WTC11 (cell line): ENCODE data around the gene MAPKAP1. TPM values are rescaled to one million over a fixed set of nuclear protein-coding genes. Genes with fewer than 3 reads are reported as not detected.

ENCODE experiments used
- ATAC-seq: fragments of 200-7000 bp; cut with Tn5 transposase; 2 replicates; pipeline ENCODE4 v1.10.0; 2021; ENCODE audit warnings: mild to moderate bottlenecking, moderate library complexity
- CTCF ChIA-PET: fragments of 300-600 bp; sonication (Branson Sonifier 250); formaldehyde crosslinking; loops from one replicate; lab custom pipeline; 2021; ENCODE audit warnings: antibody characterized with exemption; lab: Charles Lee
- POLR2A ChIA-PET: fragments of 350-600 bp; sonication (Branson Sonifier 250); formaldehyde crosslinking; loops from one replicate; lab custom pipeline; 2021; ENCODE audit warnings: antibody characterized with exemption; lab: Charles Lee
- DNase-seq: peaks from one replicate; pipeline ENCODE4 v3.0.0; 2021; ENCODE audit warnings: low spot score
- H3K27ac Mint-ChIP-seq: 2 replicates; pipeline ENCODE4 v1.8.0; 2021; ENCODE audit warnings: mixed read lengths
- H3K27me3 Mint-ChIP-seq: 2 replicates; pipeline ENCODE4 v1.8.0; 2021; ENCODE audit warnings: low read depth, mild to moderate bottlenecking, moderate library complexity, mixed read lengths
- H3K36me3 Mint-ChIP-seq: 2 replicates; pipeline ENCODE4 v1.8.0; 2021; ENCODE audit warnings: mixed read lengths
- H3K4me1 Mint-ChIP-seq: 2 replicates; pipeline ENCODE4 v1.8.0; 2022; ENCODE audit warnings: mixed read lengths
- H3K4me3 Mint-ChIP-seq: 2 replicates; pipeline ENCODE4 v1.8.0; 2021; ENCODE audit warnings: mild to moderate bottlenecking, moderate library complexity, mixed read lengths
- H3K9me3 Mint-ChIP-seq: 2 replicates; pipeline ENCODE4 v1.8.0; 2021; ENCODE audit warnings: mixed read lengths
- ATF1 ChIP-seq: sonication (generic); formaldehyde crosslinking; IDR thresholded peaks from 2 replicates; pipeline ENCODE4 v1.8.1; 2023; ENCODE audit warnings: mild to moderate bottlenecking, moderate library complexity, missing genetic modification reagents
- ETV6 ChIP-seq: sonication (generic); formaldehyde crosslinking; IDR thresholded peaks from 2 replicates; pipeline ENCODE4 v1.8.1; 2022; ENCODE audit warnings: mild to moderate bottlenecking, missing genetic modification reagents
- FOXJ3 ChIP-seq: sonication (generic); formaldehyde crosslinking; IDR thresholded peaks from 2 replicates; pipeline ENCODE4 v1.9.0; 2021; ENCODE audit warnings: missing genetic modification reagents, mild to moderate bottlenecking, borderline replicate concordance
- MYBL2 ChIP-seq: sonication (generic); formaldehyde crosslinking; IDR thresholded peaks from 2 replicates; pipeline ENCODE4 v1.8.1; 2023; ENCODE audit warnings: mild to moderate bottlenecking, moderate library complexity, missing genetic modification reagents
- NR3C1 ChIP-seq: sonication (generic); formaldehyde crosslinking; conservative IDR thresholded peaks from 2 replicates; pipeline ENCODE4 v1.8.1; 2023; ENCODE audit warnings: low read depth, mild to moderate bottlenecking, missing genetic modification reagents
- SP1 ChIP-seq: sonication (generic); formaldehyde crosslinking; conservative IDR thresholded peaks from 2 replicates; pipeline ENCODE4 v1.8.1; 2022; ENCODE audit warnings: missing genetic modification reagents
- TCF7 ChIP-seq: sonication (generic); formaldehyde crosslinking; IDR thresholded peaks from 2 replicates; pipeline ENCODE4 v1.8.0; 2022; ENCODE audit warnings: mild to moderate bottlenecking, low read depth, missing genetic modification reagents, moderate library complexity
- TEAD1 ChIP-seq: sonication (generic); formaldehyde crosslinking; IDR thresholded peaks from 2 replicates; pipeline ENCODE4 v1.8.0; 2022; ENCODE audit warnings: mild to moderate bottlenecking, missing genetic modification reagents
- ZNF121 ChIP-seq: sonication (generic); formaldehyde crosslinking; IDR thresholded peaks from 2 replicates; pipeline ENCODE4 v1.8.0; 2023; ENCODE audit warnings: missing genetic modification reagents
- ZNF138 ChIP-seq: sonication (generic); formaldehyde crosslinking; conservative IDR thresholded peaks from 2 replicates; pipeline ENCODE4 v1.8.1; 2022; ENCODE audit warnings: mild to moderate bottlenecking, moderate library complexity, missing genetic modification reagents
- ZNF219 ChIP-seq: sonication (generic); formaldehyde crosslinking; IDR thresholded peaks from 2 replicates; pipeline ENCODE4 v1.8.0; 2023; ENCODE audit warnings: missing genetic modification reagents, mild to moderate bottlenecking, borderline replicate concordance
- ZNF317 ChIP-seq: sonication (generic); formaldehyde crosslinking; IDR thresholded peaks from 2 replicates; pipeline ENCODE4 v1.8.1; 2023; ENCODE audit warnings: low read depth, mild to moderate bottlenecking, moderate library complexity, missing genetic modification reagents, borderline replicate concordance
- total RNA-seq: library from RNA; stranded (reverse); gene quantifications from 3 replicates; pipeline ENCODE4 v1.2.3, GENCODE V29; 2021
- TF ChIP-seq, protein P1 (sequence below): sonication (generic); formaldehyde crosslinking; IDR thresholded peaks from 2 replicates; pipeline ENCODE4 v1.8.0; 2022; ENCODE audit warnings: mild to moderate bottlenecking, missing genetic modification reagents
- TF ChIP-seq, protein P2 (sequence below): sonication (generic); formaldehyde crosslinking; IDR thresholded peaks from 2 replicates; pipeline ENCODE4 v1.8.0; 2023; ENCODE audit warnings: missing genetic modification reagents
- TF ChIP-seq, protein P3 (sequence below): fragments of 250-450 bp; sonication (Bioruptor Pico); IDR thresholded peaks from 2 replicates; pipeline ENCODE4 v1.9.0; 2021; ENCODE audit warnings: moderate library complexity, mild to moderate bottlenecking, inconsistent platforms, borderline replicate concordance
- TF ChIP-seq, protein P4 (sequence below): fragments of 250-450 bp; sonication (Bioruptor Pico); IDR thresholded peaks from 2 replicates; pipeline ENCODE4 v1.9.0; 2021; ENCODE audit warnings: mild to moderate bottlenecking, borderline replicate concordance
- TF ChIP-seq, protein P5 (sequence below): sonication (generic); formaldehyde crosslinking; IDR thresholded peaks from 2 replicates; pipeline ENCODE4 v1.8.1; 2022; ENCODE audit warnings: missing genetic modification reagents, borderline replicate concordance

The MAPKAP1 gene
- total RNA-seq, 1 experiment from 2014 or later = 111 TPM

DNA sequence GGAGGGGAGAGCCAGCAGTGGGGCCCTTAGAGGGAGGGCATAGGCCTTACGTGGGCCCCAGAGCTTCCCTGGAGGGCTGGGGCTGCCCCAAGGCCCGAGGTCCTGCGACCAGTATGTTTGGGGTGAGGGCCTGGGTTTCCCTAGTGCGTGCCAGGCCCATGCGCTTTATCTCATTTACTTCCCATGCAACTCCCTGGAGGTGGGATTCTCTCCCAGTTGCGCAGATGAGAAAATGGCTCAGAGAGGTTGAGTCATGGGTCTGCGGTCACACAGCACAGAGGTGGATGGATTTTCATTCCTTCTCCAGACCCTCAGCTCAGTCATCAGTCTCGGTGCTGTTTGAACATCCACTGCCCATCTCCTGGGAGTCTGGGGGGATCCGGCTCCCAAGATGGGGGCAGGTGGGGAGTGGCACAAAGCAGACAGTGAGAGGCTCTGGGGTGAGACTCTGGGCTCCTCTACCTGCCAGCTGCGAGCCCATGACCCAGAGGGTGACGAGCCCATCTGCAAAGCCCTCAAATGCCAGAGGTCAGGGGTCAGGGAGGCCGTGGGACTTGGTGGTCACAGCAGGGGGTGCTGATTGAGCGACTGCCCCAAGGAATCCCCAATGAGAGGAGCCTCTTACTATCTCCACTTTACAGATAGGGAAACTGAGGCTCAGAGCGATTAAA is 274.2 kb downstream of the MAPKAP1 start:
- peaks cover 5% of the 10 kb centered on the region for H3K4me1 Mint-ChIP-seq
- CTCF ChIA-PET = interaction anchor here (0.6 kb wide), 1 partner anchor 200 kb away, joined by 3 read pairs; no protein-coding TSS in a partner anchor
- no peaks in the 10 kb centered on the region for H3K9me3 Mint-ChIP-seq
- no peaks in the 10 kb centered on the region for H3K36me3 Mint-ChIP-seq
- no peaks in the 10 kb centered on the region for H3K27me3 Mint-ChIP-seq
- POLR2A ChIA-PET = no interaction called here
- ATAC-seq = no peak
- no peak overlapping the region for H3K4me3 Mint-ChIP-seq
- no peak for TF ChIP-seq ZNF219
- no peak for TF ChIP-seq TEAD1 (CRISPR knock-in tag)
- TF ChIP-seq, all 79 proteins: peak for 0
- peak; percentile 7 for DNase-seq
- H3K27ac Mint-ChIP-seq = no peak overlapping the region

DNA sequence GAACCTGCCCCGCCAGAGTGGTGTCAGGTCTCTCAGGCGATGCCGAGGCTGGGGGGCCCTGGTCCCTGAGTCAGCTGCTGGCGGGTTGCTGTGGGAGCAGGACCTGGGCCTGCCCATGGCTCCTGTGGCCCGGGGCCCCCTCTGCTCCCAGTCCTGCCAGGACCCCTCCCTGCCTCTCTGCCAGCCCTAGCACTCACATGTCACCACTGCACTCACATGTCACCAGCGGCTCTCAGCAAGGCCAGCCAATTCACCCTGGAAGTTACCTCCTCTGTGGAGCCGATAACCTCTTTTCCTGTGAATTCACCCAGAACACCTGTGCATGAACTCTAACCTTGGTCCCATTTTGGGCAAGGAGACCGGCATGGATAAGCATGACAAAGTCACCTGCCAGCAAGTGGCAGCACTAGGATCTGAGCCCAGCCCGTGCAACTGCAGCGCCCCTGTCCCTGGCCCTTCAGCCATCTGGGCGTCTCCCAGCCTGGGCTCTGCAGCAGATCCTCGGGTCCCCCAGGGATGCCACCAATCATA is 275.2 kb downstream of the MAPKAP1 start:
- Mint-ChIP-seq H3K27me3 (no peaks in the 10 kb centered on the region), H3K4me3 (no peak overlapping the region), H3K4me1 (peaks cover 5% of the 10 kb centered on the region), H3K36me3 (no peaks in the 10 kb centered on the region), H3K9me3 (no peaks in the 10 kb centered on the region), H3K27ac (no peak overlapping the region)
- peak; percentile 69 for TF ChIP-seq ZNF121
- no peak for TF ChIP-seq TEAD1 (CRISPR knock-in tag)
- no peak for TF ChIP-seq TCF7
- no peak for TF ChIP-seq SP1 (CRISPR knock-in tag)
- no peak for TF ChIP-seq NR3C1 (CRISPR knock-in tag)
- TF ChIP-seq, protein P1, sequence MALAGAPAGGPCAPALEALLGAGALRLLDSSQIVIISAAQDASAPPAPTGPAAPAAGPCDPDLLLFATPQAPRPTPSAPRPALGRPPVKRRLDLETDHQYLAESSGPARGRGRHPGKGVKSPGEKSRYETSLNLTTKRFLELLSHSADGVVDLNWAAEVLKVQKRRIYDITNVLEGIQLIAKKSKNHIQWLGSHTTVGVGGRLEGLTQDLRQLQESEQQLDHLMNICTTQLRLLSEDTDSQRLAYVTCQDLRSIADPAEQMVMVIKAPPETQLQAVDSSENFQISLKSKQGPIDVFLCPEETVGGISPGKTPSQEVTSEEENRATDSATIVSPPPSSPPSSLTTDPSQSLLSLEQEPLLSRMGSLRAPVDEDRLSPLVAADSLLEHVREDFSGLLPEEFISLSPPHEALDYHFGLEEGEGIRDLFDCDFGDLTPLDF = no peak
- no peak for TF ChIP-seq ZNF138 (CRISPR knock-in tag)
- TF ChIP-seq FOXJ3 (CRISPR knock-in tag) = no peak
- ChIA-PET CTCF (no interaction called here), POLR2A (no interaction called here)
- DNase-seq = peak; percentile 31
- peak; percentile 27 for ATAC-seq

DNA sequence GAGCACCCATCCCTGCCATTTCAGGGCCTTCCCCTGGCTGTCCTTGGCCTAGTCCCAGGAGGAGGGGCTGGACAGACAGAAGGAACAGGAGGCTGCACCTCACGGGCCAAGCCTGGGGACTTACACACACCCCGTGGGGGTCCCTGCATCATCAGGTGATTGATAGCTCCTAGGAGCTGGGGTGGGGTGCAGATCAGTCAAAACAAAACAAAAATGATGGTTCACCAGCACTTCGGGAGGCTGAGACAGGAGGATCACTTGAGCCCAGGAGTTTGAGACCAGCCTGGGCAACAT is 276.0 kb downstream of the MAPKAP1 start:
- no peaks in the 10 kb centered on the region for H3K9me3 Mint-ChIP-seq
- CTCF ChIA-PET = no interaction called here
- no peak overlapping the region for H3K4me3 Mint-ChIP-seq
- TF ChIP-seq MYBL2 (CRISPR knock-in tag) (no peak), ZNF317 (CRISPR knock-in tag) (no peak), ETV6 (CRISPR knock-in tag) (no peak), ATF1 (CRISPR knock-in tag) (no peak)
- TF ChIP-seq, protein P2, sequence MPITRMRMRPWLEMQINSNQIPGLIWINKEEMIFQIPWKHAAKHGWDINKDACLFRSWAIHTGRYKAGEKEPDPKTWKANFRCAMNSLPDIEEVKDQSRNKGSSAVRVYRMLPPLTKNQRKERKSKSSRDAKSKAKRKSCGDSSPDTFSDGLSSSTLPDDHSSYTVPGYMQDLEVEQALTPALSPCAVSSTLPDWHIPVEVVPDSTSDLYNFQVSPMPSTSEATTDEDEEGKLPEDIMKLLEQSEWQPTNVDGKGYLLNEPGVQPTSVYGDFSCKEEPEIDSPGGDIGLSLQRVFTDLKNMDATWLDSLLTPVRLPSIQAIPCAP (CRISPR knock-in tag) = no peak
- TF ChIP-seq, protein P3, sequence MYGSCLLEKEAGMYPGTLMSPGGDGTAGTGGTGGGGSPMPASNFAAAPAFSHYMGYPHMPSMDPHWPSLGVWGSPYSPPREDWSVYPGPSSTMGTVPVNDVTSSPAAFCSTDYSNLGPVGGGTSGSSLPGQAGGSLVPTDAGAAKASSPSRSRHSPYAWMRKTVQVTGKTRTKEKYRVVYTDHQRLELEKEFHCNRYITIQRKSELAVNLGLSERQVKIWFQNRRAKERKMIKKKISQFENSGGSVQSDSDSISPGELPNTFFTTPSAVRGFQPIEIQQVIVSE (CRISPR knock-in tag) = no peak
- no peak for ATAC-seq
- H3K27me3 Mint-ChIP-seq = no peaks in the 10 kb centered on the region
- POLR2A ChIA-PET = no interaction called here
- no peaks in the 10 kb centered on the region for H3K36me3 Mint-ChIP-seq
- H3K4me1 Mint-ChIP-seq = peaks cover 5% of the 10 kb centered on the region
- peak; percentile 4 for DNase-seq
- H3K27ac Mint-ChIP-seq = no peak overlapping the region

DNA sequence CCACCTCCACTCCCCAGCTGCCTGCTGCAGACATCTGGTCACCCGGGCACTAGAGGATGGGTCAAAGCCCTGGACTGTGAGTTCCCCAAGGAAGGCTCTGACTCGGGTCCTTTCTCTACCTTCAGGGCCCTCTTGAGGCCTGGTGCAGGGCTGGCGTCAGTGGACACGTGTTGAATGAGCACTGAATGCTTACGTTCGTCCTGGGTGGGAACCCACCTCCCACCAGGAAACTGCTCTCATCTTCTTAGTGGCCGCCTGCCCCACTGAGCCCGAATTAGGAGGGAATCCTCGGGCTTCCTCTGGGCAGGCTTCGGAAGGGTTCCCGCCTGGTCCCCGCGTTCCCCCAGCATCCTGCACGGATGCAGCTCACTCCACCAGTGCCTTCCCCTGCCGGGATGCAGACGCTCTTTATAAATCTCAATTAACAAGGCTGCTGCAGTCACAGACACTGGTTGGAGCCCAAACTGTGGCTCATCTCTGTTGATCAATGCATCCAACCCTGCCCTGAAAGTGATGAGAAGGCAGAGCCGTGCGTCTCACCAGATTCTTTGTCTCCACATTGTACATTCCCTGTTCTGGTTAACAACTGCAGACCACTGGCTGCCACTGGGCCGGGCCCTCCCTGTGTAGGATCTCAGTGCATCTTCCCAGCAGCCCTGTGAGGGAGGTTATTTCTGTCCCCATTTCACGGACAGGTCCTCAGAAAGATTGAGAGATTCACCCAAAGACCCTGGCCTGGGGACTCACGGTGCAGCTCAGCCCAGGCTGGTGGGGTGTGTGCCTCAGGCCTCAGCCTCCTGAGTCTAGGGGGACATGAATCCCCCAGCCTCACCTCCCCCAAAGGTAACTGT is 276.6 kb downstream of the MAPKAP1 start:
- Mint-ChIP-seq H3K36me3 (no peaks in the 10 kb centered on the region), H3K9me3 (no peaks in the 10 kb centered on the region), H3K4me3 (no peak overlapping the region), H3K4me1 (peaks cover 5% of the 10 kb centered on the region), H3K27ac (no peak overlapping the region), H3K27me3 (no peaks in the 10 kb centered on the region)
- ChIA-PET CTCF (no interaction called here), POLR2A (no interaction called here)
- ATAC-seq (no peak), DNase-seq (no peak)
- TF ChIP-seq, protein P3 (CRISPR knock-in tag) = no peak
- TF ChIP-seq, protein P4, sequence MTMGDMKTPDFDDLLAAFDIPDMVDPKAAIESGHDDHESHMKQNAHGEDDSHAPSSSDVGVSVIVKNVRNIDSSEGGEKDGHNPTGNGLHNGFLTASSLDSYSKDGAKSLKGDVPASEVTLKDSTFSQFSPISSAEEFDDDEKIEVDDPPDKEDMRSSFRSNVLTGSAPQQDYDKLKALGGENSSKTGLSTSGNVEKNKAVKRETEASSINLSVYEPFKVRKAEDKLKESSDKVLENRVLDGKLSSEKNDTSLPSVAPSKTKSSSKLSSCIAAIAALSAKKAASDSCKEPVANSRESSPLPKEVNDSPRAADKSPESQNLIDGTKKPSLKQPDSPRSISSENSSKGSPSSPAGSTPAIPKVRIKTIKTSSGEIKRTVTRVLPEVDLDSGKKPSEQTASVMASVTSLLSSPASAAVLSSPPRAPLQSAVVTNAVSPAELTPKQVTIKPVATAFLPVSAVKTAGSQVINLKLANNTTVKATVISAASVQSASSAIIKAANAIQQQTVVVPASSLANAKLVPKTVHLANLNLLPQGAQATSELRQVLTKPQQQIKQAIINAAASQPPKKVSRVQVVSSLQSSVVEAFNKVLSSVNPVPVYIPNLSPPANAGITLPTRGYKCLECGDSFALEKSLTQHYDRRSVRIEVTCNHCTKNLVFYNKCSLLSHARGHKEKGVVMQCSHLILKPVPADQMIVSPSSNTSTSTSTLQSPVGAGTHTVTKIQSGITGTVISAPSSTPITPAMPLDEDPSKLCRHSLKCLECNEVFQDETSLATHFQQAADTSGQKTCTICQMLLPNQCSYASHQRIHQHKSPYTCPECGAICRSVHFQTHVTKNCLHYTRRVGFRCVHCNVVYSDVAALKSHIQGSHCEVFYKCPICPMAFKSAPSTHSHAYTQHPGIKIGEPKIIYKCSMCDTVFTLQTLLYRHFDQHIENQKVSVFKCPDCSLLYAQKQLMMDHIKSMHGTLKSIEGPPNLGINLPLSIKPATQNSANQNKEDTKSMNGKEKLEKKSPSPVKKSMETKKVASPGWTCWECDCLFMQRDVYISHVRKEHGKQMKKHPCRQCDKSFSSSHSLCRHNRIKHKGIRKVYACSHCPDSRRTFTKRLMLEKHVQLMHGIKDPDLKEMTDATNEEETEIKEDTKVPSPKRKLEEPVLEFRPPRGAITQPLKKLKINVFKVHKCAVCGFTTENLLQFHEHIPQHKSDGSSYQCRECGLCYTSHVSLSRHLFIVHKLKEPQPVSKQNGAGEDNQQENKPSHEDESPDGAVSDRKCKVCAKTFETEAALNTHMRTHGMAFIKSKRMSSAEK = no peak
- TF ChIP-seq, protein P5, sequence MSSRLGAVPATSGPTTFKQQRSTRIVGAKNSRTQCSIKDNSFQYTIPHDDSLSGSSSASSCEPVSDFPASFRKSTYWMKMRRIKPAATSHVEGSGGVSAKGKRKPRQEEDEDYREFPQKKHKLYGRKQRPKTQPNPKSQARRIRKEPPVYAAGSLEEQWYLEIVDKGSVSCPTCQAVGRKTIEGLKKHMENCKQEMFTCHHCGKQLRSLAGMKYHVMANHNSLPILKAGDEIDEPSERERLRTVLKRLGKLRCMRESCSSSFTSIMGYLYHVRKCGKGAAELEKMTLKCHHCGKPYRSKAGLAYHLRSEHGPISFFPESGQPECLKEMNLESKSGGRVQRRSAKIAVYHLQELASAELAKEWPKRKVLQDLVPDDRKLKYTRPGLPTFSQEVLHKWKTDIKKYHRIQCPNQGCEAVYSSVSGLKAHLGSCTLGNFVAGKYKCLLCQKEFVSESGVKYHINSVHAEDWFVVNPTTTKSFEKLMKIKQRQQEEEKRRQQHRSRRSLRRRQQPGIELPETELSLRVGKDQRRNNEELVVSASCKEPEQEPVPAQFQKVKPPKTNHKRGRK (CRISPR knock-in tag) = no peak
